Measurements from ENCODE around the gene FMO2.

DNA sequence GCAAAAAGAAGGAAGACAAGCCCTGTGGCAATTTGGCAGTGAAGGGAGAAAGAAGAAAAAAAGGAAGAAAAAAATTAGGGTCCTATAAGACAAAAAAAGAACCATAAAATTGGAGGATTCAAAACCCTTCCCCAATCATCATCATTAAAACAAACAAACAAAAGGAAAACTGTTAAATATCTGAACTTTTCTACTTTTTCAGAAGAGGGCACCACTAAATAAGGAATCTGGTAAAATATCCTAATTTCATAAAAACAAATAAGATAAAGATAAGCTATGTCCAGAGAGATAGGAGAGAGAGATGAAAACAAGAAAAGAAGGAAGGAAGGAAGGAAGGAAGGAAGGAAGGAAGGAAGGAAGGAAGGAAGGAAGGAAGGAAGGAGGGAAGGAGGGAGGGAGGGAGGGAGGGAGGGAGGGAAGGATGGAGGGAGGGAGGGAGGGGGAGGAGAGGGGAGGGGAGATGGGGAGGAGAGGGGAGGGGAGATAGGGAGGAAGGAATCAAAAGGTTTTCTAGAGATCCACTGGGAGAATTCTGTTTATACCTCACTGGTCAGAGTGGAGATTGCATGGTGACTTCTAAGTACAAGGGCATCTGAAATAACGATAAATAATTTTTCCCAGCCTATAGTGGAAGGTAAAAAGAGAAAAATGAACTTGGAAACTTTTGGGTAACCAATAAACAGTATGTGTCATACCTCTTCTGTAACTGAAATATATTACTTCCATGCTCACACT is 10.4 kb upstream of the FMO2 start:
- TF ChIP-seq, protein P1, sequence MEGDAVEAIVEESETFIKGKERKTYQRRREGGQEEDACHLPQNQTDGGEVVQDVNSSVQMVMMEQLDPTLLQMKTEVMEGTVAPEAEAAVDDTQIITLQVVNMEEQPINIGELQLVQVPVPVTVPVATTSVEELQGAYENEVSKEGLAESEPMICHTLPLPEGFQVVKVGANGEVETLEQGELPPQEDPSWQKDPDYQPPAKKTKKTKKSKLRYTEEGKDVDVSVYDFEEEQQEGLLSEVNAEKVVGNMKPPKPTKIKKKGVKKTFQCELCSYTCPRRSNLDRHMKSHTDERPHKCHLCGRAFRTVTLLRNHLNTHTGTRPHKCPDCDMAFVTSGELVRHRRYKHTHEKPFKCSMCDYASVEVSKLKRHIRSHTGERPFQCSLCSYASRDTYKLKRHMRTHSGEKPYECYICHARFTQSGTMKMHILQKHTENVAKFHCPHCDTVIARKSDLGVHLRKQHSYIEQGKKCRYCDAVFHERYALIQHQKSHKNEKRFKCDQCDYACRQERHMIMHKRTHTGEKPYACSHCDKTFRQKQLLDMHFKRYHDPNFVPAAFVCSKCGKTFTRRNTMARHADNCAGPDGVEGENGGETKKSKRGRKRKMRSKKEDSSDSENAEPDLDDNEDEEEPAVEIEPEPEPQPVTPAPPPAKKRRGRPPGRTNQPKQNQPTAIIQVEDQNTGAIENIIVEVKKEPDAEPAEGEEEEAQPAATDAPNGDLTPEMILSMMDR (conservative IDR thresholded peaks at IDR 0.05) = no peak
- no peak for TF ChIP-seq ZFX (IDR thresholded peaks at IDR 0.05)
